Skeletal muscle tissue (tissue), 4 donors: ENCODE measurements around the gene TNNT1. TPM values are rescaled to one million over a fixed set of nuclear protein-coding genes. Genes with fewer than 3 reads are reported as not detected.
A peak's percentile ranks its signal among the peaks of the same experiment; 100 is the strongest.
"Not testable (repeated sequence)": the region's sequence is repeated elsewhere in the genome, so short reads cannot be mapped to it uniquely, and the experiment has no call there.

Experiments
- H3K27ac ChIP-seq: one replicate; pipeline ENCODE4 v1.7.0; 2013; ENCODE audit warnings: mild to moderate bottlenecking, low read depth, low read length, inconsistent platforms
- H3K27me3 ChIP-seq, 3 donors: one replicate each; pipeline ENCODE4 v1.7.0; 2013; ENCODE audit warnings: low read length in 3 of 3; ENCODE audit not compliant: control insufficient read depth in 3 of 3, insufficient read depth in 3 of 3
- H3K36me3 ChIP-seq, 3 donors: one replicate each; pipeline ENCODE4 v1.7.0; 2013; ENCODE audit warnings: low read length in 3 of 3; ENCODE audit not compliant: control insufficient read depth in 3 of 3, insufficient read depth in 3 of 3
- H3K4me1 ChIP-seq, 3 donors: one replicate each; pipeline ENCODE4 v1.7.0; 2013; ENCODE audit warnings: low read length in 3 of 3, mild to moderate bottlenecking in 3 of 3; ENCODE audit not compliant: control insufficient read depth in 3 of 3, insufficient read depth in 3 of 3
- H3K4me3 ChIP-seq, 3 donors: one replicate each; pipeline ENCODE4 v1.7.0; 2013; ENCODE audit warnings: low read length in 3 of 3
- H3K9ac ChIP-seq, 3 donors: one replicate each; pipeline ENCODE4 v1.7.0; 2013; ENCODE audit warnings: low read length in 3 of 3, mild to moderate bottlenecking in 3 of 3, moderate library complexity in 2 of 3, low read depth in 1 of 3
- H3K9me3 ChIP-seq, 3 donors: one replicate each; pipeline ENCODE4 v1.7.0; 2013; ENCODE audit warnings: low read length in 3 of 3; ENCODE audit not compliant: control insufficient read depth in 3 of 3
- total RNA-seq: library from RNA; depleted of rRNA; stranded (reverse); fragments of >200 nt; gene quantifications from one replicate; pipeline ENCODE4 v1.2.3, GENCODE V29; 2014
- donor health status: Osteomylitis.

Gene TNNT1
- total RNA-seq, 1 donor from 2014 or later, result 540 TPM

DNA sequence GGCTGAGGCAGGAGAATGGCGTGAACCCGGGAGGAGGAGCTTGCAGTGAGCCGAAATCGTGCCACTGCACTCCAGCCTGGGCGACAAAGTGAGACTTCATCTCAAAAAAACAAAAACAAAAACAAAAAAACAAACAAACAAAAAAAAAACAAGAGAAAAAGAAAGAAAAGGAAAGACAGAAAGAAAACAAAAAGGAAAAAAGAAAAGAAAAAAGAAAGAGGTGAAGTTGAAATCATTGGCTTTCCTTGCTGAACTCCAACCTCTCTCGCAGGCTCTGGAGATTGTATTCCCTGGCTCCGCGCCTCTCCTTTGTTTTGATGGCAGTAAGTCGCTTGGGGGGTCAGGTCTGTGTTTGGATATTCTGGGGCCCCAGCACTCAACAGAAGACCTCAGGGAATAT is 23.3 kb upstream of the TNNT1 start:
- H3K9ac ChIP-seq, H3K4me3 ChIP-seq, H3K4me1 ChIP-seq, H3K9me3 ChIP-seq, H3K27ac ChIP-seq, H3K36me3 ChIP-seq: not testable (repeated sequence)
- H3K27me3 ChIP-seq, result peaks cover 73 to 78% (median 76%) of the 10 kb centered on the region in 3 donors

DNA sequence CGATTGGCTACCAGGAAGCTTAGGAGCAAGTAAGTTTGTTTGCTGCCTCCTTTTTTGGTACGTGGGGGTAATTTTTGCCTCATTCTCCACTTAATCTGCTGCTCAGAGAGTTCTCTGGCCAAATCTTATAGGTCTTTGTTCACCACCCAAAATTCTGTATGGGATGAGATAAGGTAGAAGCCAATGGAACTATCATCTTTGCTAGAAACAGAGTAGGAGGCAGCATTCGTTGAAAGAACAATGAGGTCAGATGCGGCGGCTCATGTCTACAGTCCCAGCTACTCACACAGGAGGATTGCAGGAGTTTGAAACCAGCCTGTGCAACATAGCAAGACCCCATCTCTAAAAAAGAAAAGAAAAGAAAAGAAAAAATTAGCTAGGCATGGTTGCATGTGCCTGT is 22.4 kb upstream of the TNNT1 start:
- H3K36me3 ChIP-seq, result no peaks in the 10 kb centered on the region
- H3K4me3 ChIP-seq, result no peak overlapping the region
- H3K4me1 ChIP-seq, result peaks cover 3 to 11% (median 7%) of the 10 kb centered on the region in 3 donors
- peaks cover 66 to 70% (median 69%) of the 10 kb centered on the region in 3 donors for H3K27me3 ChIP-seq
- no peaks in the 10 kb centered on the region for H3K9me3 ChIP-seq
- H3K9ac ChIP-seq, result no peak overlapping the region
- no peak overlapping the region for H3K27ac ChIP-seq

DNA sequence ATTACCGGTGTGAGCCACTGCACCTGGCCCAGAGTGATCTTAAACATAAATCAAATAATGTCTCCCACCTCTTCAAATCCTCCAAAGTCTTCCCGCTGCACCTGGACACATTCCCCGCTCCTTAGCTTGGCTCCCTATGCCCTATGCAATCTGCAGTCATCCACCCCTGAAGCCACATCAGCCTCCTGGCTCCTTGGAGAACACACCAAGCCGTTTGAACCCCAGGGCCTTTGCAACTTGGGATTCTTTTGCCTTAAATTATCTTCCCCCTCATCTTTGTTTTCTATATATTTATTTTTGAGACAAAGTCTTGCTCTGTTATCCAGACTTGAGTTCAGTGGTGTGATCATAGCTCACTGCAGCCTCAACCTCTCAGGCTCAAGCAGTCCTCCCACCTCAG is 20.1 kb upstream of the TNNT1 start:
- Histone ChIP-seq H3K9ac (no peak overlapping the region), H3K27ac (no peak overlapping the region), H3K27me3 (peaks cover 52 to 53% (median 53%) of the 10 kb centered on the region in 3 donors)

DNA sequence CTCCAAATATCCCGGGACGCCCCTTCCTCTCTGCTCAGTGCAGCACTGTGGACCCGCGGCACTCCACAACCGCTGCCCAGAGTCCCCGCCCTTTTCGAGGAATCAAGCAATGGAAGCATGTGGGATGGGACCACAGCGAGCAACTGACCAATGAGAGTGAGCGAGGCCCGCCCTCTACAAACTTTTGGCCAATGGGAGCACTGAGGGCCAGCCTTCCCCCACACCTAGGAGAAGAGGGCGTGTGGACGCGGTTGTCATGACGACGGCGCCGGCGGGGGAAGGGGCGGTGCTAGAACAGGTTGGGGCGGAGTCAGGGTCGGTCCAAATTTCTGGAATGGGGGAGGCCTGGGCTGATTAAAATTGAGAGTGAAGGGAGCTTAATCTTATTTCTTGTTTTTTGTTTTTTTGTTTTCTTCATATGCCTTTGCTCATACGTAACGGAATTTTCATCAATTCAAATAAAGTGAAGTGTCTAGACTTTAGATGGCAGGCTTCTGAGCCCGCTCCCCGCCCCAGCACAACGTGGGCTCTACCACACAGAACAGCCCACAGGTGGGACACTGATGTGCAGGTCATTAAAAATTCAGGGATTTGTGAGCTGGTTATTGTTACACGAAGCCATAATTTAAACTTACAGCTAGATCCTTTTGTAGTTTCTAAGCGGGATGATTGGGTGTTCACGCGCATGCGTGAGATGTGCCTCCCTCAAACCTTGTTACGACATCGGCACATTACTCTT is 17.7 kb upstream of the TNNT1 start, which contains the start of gene DNAAF3:
Gene DNAAF3 (minus strand): TSS at position 84 of the 739 bp plus-strand sequence. CDS start 200 bp downstream, outside the sequence.
- Histone ChIP-seq H3K27ac (no peak within 1 kb of the TSS), H3K4me1 (peaks cover 7 to 17% (median 10%) of the 10 kb centered on the region in 3 donors), H3K4me3 (peak within 1 kb of the TSS; percentile 63 to 77 (median 67)), H3K9me3 (no peaks in the 10 kb centered on the region), H3K9ac (no peak within 1 kb of the TSS), H3K27me3 (peaks cover 37 to 44% (median 42%) of the 10 kb centered on the region in 3 donors), H3K36me3 (no peaks in the 10 kb centered on the region)

More for the DNA sequence above, 20.1 kb upstream of the TNNT1 start:
- no peaks in the 10 kb centered on the region for H3K36me3 ChIP-seq
- H3K4me1 ChIP-seq, result peaks cover 10 to 19% (median 17%) of the 10 kb centered on the region in 3 donors
- H3K4me3 ChIP-seq, result no peak overlapping the region
- H3K9me3 ChIP-seq, result no peaks in the 10 kb centered on the region

DNA sequence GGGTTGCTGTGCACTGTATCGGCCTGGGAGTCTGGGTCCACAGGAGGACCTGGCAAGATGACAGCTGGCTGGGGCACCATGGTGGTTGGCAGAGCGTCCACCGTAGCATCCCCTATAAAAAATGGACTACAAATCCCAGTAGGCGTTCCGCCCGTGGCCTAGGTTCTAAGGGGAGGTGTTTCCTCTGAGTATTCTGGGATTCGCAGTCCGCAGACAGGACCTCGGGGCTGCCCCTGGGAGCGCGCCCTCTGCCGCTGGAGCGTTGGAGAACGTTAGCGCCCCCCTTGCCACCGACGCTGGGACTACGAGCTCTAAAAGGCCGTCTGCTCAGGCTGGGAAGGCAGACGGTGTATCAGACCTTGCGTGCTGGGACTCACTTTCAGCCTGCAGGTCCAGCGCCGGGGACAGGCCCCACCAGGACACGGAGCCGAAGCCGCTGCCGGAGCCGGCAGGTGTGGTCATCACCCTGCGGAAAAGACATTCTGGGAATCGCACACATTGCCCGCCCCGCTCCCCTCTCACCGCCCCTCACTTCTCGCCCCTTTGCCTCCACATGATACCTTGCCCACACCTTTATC is 17.0 kb upstream of the TNNT1 start:
- Histone ChIP-seq H3K9ac (no peak overlapping the region), H3K4me3 (peak overlapping the region; percentile 63 to 77 (median 67)), H3K36me3 (no peaks in the 10 kb centered on the region), H3K4me1 (peaks cover 7 to 17% (median 10%) of the 10 kb centered on the region in 3 donors), H3K27ac (no peak overlapping the region), H3K9me3 (no peaks in the 10 kb centered on the region), H3K27me3 (peaks cover 37 to 42% (median 41%) of the 10 kb centered on the region in 3 donors)

DNA sequence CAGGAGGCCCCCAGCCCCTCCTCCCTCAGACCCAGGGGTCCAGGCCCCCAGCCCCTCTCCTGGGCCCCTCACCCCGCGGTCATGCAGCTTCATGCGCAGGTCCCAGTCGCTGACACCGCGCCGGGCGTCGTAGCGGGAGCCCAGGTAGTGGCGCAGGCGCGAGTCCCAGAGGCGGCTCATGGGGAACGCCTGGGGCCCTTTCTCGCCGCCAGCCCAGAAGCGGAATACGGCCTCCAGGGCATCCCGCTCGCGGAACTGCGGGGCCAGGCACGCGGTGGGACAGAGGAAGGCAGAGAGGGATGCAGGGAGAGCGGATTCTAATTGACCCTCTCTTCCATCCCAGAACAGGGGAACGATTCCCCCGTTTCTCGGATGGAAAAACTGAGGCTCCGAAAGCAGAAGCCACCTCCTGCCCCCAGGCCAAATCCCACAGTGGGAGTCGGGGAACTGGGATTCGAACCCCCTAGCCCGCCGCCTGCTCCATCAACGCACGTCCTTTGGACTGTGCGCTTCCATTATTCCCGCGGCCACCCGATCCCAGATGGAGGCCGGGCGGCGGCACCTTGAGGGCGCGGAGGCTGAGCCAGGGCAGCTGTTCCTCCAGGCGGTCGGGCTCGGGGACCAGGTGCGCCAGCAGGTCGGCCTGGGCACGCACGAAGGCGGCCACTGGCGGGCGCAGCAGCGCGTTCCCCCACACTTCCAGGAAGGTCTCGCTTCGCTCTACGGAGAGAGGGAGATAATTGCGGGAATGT is 12.7 kb upstream of the TNNT1 start:
- Histone ChIP-seq H3K9me3 (no peaks in the 10 kb centered on the region), H3K4me3 (no peak overlapping the region), H3K36me3 (no peaks in the 10 kb centered on the region), H3K27me3 (peaks cover 28 to 36% (median 34%) of the 10 kb centered on the region in 3 donors), H3K4me1 (peaks cover 15 to 29% (median 23%) of the 10 kb centered on the region in 3 donors), H3K27ac (no peak overlapping the region), H3K9ac (no peak overlapping the region)

DNA sequence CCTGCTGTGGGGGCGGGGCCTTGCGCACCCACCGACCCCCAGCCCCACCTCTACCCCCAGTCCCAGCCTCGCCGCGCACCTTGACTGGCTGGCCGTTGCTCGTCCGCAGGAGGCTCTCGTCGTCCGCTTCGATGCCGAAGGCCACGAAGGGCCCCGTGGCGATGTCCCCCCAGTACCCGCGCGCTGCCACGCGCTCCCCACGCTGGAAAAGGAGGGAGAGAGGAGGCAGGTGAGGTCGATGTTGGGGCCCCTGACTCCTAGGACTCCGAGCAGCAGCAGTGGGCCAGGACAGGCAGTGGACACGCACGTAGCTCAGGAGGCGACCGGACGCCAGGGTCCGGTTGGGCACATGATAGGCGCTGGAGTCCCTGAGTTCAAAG is 12.0 kb upstream of the TNNT1 start:
- H3K4me1 ChIP-seq, result peaks cover 15 to 30% (median 19%) of the 10 kb centered on the region in 3 donors
- H3K4me3 ChIP-seq, result no peak overlapping the region
- H3K27me3 ChIP-seq, result peaks cover 32 to 36% (median 32%) of the 10 kb centered on the region in 3 donors

DNA sequence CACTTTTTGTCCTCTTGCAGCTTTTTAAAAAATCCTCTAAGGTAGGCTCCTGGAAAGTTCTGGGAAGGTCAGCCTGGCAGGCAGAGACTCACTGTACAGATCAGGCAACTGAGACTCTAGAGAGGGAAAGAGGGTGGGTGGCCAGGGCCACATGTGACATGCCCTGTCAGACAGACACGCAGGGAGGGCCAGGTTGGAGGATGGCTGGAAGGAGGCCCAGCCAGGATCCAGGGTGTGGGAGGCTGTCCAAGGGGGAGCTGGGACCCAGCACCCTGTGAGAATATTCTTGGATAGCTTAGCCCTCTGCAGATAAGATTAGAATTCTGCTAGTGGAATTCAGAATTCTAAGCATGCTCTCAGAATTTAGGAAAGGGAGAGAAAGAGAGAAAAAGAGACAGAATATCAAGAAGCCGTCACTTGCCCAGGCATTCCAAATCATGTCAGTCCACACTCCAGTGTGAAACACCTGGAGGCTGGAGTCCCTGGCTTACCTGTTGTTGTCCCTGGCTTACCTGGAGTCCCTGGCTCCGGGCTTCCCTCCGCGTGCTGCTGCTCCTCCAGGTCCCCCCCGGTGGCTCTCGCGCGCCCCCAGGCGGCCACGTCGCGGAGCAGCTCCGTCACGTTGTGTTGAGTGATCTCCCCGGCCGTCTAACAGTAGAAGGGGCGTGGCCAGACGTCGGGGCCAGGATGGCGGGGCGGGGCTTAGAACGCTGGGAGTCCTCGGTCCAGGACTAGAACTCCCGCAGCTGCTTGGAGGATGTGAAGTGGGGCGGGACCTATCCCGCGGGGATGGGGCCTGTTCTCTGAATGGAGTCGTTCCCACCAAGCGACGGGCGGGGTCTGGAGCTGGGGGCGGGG is 11.4 kb upstream of the TNNT1 start:
- no peaks in the 10 kb centered on the region for H3K36me3 ChIP-seq
- H3K9me3 ChIP-seq, result no peaks in the 10 kb centered on the region
- no peak overlapping the region for H3K27ac ChIP-seq
- H3K4me1 ChIP-seq, result peaks cover 10 to 28% (median 15%) of the 10 kb centered on the region in 3 donors
- H3K4me3 ChIP-seq, result peak overlapping the region in 1 of 3 donors; percentile 45
- peak overlapping the region in 1 of 3 donors; percentile 54 for H3K9ac ChIP-seq
- H3K27me3 ChIP-seq, result peaks cover 28 to 30% (median 28%) of the 10 kb centered on the region in 3 donors

More for the DNA sequence above, 12.0 kb upstream of the TNNT1 start:
- Histone ChIP-seq H3K9ac (no peak overlapping the region), H3K9me3 (no peaks in the 10 kb centered on the region), H3K27ac (no peak overlapping the region), H3K36me3 (no peaks in the 10 kb centered on the region)
